Measurements from ENCODE around the gene GMDS. TPM values are rescaled to one million over a fixed set of nuclear protein-coding genes. Genes with fewer than 3 reads are reported as not detected.

GMDS gene
- total RNA-seq, 4 donors from 2014 or later = 197 to 375 (median 215) TPM

- H3K27ac ChIP-seq = no peak overlapping the region
- no peaks in the 10 kb centered on the region for H3K27me3 ChIP-seq
- H3K4me1 ChIP-seq = no peaks in the 10 kb centered on the region
- no peaks in the 10 kb centered on the region for H3K36me3 ChIP-seq
- DNase-seq = no peak
- no peak for TF ChIP-seq POLR2A (IDR thresholded peaks at IDR 0.05)
- no peaks in the 10 kb centered on the region for H3K9me3 ChIP-seq
- no peak overlapping the region for H3K4me3 ChIP-seq
Measured at GRCh38 chr6:1838604-1839213, 406.7 kb downstream of the GMDS start.

- no peak overlapping the region for H3K4me3 ChIP-seq
- H3K9me3 ChIP-seq = no peaks in the 10 kb centered on the region
- H3K27me3 ChIP-seq = no peaks in the 10 kb centered on the region
- no peaks in the 10 kb centered on the region for H3K4me1 ChIP-seq
- TF ChIP-seq POLR2A (IDR thresholded peaks at IDR 0.05) = no peak
- TF ChIP-seq, protein P1, sequence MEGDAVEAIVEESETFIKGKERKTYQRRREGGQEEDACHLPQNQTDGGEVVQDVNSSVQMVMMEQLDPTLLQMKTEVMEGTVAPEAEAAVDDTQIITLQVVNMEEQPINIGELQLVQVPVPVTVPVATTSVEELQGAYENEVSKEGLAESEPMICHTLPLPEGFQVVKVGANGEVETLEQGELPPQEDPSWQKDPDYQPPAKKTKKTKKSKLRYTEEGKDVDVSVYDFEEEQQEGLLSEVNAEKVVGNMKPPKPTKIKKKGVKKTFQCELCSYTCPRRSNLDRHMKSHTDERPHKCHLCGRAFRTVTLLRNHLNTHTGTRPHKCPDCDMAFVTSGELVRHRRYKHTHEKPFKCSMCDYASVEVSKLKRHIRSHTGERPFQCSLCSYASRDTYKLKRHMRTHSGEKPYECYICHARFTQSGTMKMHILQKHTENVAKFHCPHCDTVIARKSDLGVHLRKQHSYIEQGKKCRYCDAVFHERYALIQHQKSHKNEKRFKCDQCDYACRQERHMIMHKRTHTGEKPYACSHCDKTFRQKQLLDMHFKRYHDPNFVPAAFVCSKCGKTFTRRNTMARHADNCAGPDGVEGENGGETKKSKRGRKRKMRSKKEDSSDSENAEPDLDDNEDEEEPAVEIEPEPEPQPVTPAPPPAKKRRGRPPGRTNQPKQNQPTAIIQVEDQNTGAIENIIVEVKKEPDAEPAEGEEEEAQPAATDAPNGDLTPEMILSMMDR (IDR thresholded peaks at IDR 0.05) = no peak
- no peak overlapping the region for H3K27ac ChIP-seq
- no peak for DNase-seq
- no peaks in the 10 kb centered on the region for H3K36me3 ChIP-seq
Measured at GRCh38 chr6:1837826-1838225, 407.6 kb downstream of the GMDS start.

DNA sequence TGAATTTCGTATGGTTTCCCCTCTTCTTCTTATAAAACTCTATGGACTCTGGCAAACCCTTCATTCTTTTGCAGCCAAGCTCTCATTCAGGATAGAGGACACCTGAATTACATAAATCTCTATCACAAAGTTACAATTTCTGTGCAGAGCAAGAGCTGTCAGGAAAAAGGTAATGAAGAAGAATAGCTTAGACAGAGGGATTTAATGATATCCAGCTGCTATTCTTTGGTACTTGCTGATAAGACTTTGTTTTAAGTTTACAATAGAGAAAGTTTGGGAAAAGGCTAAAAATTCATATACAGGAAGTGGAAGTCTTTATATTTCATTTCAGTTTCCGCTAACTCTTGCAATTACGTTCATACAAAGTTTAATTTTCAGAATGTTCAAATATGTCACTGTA lies 408.7 kb downstream of the GMDS start:
- H3K27me3 ChIP-seq = no peaks in the 10 kb centered on the region
- DNase-seq = no peak
- no peaks in the 10 kb centered on the region for H3K4me1 ChIP-seq
- no peak overlapping the region for H3K4me3 ChIP-seq
- TF ChIP-seq, protein P1 (IDR thresholded peaks at IDR 0.05) = no peak
- TF ChIP-seq POLR2A (IDR thresholded peaks at IDR 0.05) = no peak
- no peaks in the 10 kb centered on the region for H3K9me3 ChIP-seq
- H3K27ac ChIP-seq = no peak overlapping the region
- H3K36me3 ChIP-seq = no peaks in the 10 kb centered on the region

- Histone ChIP-seq H3K9me3 (no peaks in the 10 kb centered on the region), H3K27ac (no peak overlapping the region), H3K4me3 (no peak overlapping the region), H3K36me3 (no peaks in the 10 kb centered on the region), H3K4me1 (no peaks in the 10 kb centered on the region), H3K27me3 (no peaks in the 10 kb centered on the region)
- TF ChIP-seq, protein P1 (IDR thresholded peaks at IDR 0.05) = no peak
- no peak for TF ChIP-seq POLR2A (IDR thresholded peaks at IDR 0.05)
- no peak for DNase-seq
Measured at GRCh38 chr6:1834646-1835516, 410.5 kb downstream of the GMDS start.

DNA sequence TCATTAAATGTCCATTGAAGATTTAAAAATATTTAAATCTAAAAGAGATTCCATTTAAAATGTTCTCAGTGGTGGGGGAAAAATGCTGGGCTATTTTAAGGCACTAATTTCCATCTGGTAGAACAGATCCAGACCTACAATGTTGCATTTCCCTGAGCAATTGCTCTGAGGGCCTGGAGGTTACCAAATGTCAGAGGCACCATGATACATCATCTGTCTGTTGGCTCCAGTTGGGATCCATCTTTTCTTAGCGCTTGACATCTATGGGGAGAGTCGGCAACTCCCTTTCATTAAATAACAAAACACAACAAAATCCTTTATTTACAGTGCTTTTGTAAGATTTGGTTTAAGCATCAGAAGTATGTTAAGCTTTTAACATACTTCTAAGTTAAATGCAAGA lies 411.2 kb downstream of the GMDS start:
- Histone ChIP-seq H3K27me3 (no peaks in the 10 kb centered on the region), H3K36me3 (no peaks in the 10 kb centered on the region), H3K4me1 (no peaks in the 10 kb centered on the region), H3K27ac (no peak overlapping the region), H3K4me3 (no peak overlapping the region), H3K9me3 (no peaks in the 10 kb centered on the region)
- no peak for DNase-seq
- no peak for TF ChIP-seq POLR2A (IDR thresholded peaks at IDR 0.05)
- TF ChIP-seq, protein P1 (IDR thresholded peaks at IDR 0.05) = no peak

All from Peyer's patch (tissue), 4 donors.